NCI-H2107 (cell line): Measurements from ENCODE around the gene CPAMD8.
"Not testable (repeated sequence)": the region's sequence is repeated elsewhere in the genome, so short reads cannot be mapped to it uniquely, and the experiment has no call there.

ENCODE experiments used
- DNase-seq: peaks from one replicate; lab custom pipeline; 2025; lab: John Stamatoyannopoulos, UW

Gene CPAMD8

DNA sequence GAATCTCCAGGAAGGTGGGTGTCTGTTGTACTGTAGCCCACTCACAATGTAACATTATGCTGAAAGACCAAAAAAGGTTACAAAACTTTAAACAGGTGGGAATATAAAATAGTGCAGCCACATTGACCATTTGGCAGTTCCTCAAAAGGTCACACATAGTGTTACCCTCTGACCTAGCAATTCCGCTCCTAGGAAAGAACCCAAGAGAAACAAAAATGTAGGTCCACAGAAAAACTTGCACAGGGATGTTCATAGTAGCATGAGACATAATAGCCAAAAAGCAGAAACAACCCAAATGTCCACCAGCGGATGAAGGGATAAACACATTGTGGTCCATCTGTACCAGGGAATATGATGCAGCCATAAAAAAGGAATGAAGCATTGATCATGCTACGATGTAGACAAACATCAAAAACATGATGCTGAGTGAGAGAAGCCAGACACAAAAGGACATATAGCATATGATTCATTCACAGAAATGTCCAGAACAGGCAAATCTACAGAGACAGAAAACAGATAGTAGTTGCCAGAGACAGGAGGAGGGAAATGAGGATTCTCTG is 27.9 kb downstream of the CPAMD8 start:
- no peak for DNase-seq

GRCh38 chr19:16996838-16997490 is 29.6 kb downstream of the CPAMD8 start:
- not testable (repeated sequence) for DNase-seq

DNA sequence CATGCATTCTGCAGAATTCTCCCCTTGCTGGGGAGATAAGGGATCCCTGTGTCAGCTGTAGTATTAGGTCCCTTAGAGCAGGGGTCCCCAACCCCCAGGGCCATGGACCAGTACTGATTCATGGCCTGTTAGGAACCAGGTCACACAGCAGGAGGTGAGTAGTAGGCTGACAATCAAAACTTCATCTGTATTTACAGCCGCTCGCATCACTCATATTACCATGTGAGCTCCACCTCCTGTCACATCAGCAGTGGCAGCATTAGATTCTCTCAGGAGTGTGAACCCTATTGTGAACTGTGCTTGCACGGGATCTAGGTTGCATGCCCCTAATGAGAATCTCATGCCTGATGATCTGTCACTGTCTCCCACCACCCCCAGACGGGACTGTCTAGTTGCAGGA is 37.9 kb downstream of the CPAMD8 start:
- no peak for DNase-seq

GRCh38 chr19:16985403-16985802 is 41.2 kb downstream of the CPAMD8 start:
- no peak for DNase-seq

DNA sequence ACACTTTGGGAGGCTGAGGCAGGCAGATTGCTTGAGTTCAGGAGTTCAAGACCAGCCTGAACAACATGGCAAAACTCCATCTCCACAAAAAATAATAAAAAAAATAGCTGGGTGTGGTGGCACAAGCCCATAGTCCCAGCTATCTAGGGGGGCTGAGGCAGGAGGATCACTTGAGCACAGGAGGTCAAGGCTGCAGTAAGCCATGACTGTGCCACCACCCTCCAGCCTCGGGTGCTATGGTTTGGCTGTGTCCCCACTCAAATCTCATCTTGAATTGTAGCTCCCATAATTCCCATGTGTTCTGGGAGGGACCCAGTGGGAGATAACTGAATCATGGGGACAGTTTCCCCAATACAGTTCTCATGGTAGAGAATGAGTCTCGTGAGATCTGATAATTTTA is 44.0 kb downstream of the CPAMD8 start:
- DNase-seq: not testable (repeated sequence)

GRCh38 chr19:16978839-16979802 is 47.5 kb downstream of the CPAMD8 start:
- DNase-seq: no peak

DNA sequence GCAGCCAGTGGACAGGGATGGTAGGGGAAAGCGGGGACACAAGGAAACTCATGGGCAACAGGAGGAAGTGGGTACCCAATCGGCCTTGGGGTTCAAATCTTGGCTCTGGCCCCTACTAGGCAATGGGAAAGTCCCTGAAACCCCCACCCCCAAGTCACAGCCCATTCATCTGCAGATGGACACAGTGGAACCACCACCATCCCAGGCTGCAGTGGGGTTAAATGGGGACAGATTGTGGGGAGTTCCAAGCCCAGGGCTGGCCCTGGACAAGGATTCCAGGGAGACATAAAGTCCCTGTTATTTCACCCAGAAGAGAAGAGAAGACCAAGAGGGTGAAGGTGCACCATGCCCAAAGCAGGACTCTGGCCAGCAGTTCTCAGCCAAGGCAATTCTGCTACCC is 48.5 kb downstream of the CPAMD8 start:
- no peak for DNase-seq

GRCh38 chr19:16977306-16977705 is 49.3 kb downstream of the CPAMD8 start:
- no peak for DNase-seq

GRCh38 chr19:16976446-16976845 is 50.2 kb downstream of the CPAMD8 start:
- no peak for DNase-seq

DNA sequence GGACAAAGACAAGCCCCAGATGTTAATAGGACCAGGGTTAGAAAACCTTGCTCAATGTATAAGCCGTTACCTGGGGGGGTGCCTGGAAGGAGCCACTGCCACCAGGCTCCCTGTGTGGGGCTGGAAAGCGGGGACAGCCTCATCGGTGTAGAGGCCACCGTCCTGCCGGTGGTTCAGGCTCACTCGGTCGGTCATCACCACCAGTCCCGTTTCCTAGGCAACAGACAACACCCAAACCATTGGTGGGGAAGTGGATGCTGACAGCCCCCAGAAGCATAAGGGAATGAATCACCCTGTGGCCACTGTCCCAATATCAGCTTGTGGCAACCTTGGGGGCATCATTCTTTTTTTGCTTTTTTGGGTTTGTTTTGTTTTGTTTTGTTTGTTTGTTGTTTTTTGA is 55.8 kb downstream of the CPAMD8 start:
- no peak for DNase-seq

DNA sequence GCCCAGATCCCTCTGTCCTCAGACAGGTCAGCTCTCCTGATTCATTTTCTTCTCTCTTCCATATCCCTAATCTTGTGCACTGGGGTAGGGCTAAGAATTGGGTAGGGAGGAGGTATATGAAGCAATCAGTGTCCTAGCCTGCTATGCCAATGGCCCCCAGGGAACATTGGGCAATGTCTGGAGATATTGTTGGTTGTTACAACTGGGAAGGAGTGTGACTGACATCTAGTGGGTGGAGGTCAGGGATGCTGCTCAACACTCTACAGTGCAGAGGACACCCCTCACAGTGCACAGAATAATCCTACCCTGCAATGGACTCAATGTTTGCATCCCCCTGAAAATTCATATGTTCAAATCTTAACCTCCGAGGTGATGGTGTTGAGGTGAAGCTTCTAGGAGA is 57.5 kb downstream of the CPAMD8 start:
- DNase-seq: no peak

- DNase-seq: not testable (repeated sequence)
Measured at GRCh38 chr19:16960996-16961822, 65.4 kb downstream of the CPAMD8 start.

DNA sequence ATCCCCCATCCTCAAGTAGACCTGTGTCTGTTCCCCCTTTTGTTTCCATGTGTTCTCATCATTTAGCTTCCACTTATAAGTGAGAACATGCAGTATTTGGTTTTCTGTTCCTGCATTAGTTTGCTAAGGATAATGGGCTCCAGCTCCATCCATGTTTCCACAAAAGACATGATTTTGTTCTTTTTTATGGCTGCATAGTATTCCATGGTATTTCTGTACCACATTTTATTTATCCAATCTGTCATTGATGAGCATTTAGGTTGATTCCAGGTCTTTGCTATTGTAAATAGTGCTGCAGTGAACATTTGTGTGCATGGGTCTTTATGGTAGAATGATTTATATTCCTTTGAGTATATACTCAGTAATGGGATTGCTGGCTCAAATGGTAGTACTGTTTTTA is 68.3 kb downstream of the CPAMD8 start:
- not testable (repeated sequence) for DNase-seq

GRCh38 chr19:16957855-16958254 is 68.8 kb downstream of the CPAMD8 start:
- no peak for DNase-seq

- DNase-seq: no peak
Measured at GRCh38 chr19:16957151-16957701, 69.4 kb downstream of the CPAMD8 start.

DNA sequence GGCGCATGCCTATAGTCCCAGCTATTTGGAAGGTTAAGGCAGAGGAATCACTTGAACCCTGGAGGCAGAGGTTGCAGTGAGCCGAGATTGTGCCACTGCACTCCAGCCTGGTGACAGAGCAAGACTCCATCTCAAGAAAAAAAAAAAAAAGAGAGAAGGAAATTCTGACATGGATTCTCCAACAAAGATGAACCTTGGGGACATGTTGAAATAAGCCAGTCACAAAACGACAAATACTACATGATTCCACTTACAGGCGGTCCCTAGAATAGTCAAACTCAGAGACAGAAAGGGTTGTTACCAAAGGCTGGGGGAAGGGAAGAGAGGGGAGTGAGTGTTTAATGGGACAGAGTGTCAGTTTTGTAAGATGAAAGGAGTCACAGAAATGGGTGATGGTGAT is 71.4 kb downstream of the CPAMD8 start:
- no peak for DNase-seq

DNA sequence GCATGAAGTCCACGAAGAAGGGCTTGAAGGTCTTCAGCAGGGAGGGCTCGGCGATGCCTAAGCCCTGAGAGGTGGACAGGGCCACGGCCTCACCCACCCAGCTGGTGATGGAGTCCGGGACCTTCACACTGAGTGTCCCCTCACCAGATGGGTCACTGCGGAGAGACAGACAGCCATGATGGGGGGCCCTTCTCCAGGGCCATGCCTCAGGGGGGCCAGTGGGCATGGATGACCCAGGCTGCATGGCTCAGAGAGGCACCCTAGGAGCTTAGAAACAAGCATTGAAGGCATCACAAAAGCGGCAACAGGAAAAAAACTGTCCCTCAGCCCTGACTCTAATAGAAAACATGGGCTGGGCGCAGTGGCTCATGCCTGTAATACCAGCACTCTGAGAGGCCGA is 74.6 kb downstream of the CPAMD8 start:
- no peak for DNase-seq

DNA sequence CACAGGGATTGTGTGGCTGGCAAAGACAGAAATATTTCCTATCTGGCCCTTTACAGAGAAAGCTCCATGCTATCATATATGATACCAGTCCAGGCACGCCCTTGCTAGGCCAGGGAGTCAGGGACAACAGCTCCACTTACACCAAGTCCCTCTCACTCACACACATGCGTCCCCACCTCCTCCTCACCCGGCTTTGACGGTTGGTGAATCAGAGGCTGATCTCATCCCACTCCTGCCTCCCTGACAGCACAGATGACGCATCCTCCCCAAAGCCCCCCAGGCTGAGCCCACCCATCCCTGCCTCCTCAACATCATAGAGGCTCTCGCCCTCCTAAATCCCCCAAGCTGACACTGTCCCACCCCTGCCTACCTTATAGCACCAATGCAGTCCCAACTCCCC is 75.1 kb downstream of the CPAMD8 start:
- DNase-seq: no peak

GRCh38 chr19:16949496-16950023 is 77.0 kb downstream of the CPAMD8 start:
- no peak for DNase-seq

DNA sequence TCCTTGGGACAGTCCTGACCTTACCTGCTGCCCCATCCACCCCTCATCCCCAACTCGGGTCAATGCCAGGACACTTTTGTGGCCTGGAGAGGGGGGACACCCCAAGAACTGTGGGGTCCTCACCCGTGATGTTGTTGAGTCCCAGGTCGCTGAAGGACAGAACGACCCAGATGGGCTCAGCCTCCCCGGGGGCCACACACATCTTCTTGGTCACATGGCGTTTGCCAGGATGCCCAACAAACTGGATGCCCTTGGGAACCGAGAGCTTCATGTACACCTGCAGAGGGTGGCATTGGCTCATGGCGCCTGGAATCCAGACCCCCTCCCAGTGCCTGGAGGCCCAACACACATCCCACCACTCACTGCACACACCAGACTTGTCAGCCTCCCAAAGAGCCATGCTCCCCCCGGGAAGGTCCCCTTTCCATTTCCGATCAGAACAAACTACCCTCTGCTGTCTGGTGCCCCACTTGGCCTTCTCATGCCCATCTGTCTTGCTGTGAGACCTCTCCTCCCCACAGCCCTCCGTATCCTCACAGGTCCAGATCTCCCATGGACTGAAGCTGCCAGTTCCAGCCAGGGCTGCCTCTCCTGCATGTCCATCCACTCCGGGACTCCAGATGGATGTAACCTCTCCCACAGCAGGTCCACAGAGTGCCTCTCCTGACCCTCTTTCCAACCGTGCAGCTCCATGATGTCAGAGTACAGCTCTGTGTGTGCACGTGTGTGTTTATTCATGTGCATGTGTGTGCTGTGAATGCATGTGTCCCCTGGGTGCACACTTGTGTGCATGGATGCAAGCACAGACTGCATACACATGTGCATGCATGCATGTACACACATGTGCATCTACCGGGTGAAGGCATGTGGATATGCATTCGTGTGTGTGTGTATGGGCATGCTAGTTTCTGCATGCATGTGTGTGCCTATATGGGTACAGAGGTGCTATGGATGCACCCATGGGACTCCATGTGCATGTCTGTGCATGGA is 79.4 kb downstream of the CPAMD8 start:
- no peak for DNase-seq
